HEK293 (cell line): ENCODE data around the gene PTPRR.
"Not testable (repeated sequence)": the region's sequence is repeated elsewhere in the genome, so short reads cannot be mapped to it uniquely, and the experiment has no call there.

Experiments
- CTCF ChIA-PET: fragments of 350-600 bp; formaldehyde crosslinking; extraction: SDS; loops from one replicate; lab custom pipeline; 2021; ENCODE audit warnings: antibody characterized with exemption; lab: Yijun Ruan, JAX
- POLR2A ChIA-PET: fragments of 300-600 bp; formaldehyde crosslinking; extraction: SDS; loops from one replicate; lab custom pipeline; 2020; ENCODE audit warnings: antibody characterized with exemption, inconsistent platforms; lab: Yijun Ruan, JAX
- H3K27ac ChIP-seq: fragments of 200-500 bp; sonication (Bioruptor generic); 2 replicates; pipeline ENCODE4 v1.5.1; 2014; ENCODE audit warnings: low read depth, low read length, control low read depth, inconsistent platforms; ENCODE audit errors: extremely low read depth
- H3K36me3 ChIP-seq, 2 experiments: fragments of 200-500 bp in 1 of 2; sonication (Bioruptor generic) in 1 of 2; 1 replicate in 1 of 2; 2 replicates in 1 of 2; pipeline ENCODE4 v1.5.1; 2014 to 2017; ENCODE audit warnings: inconsistent platforms in 2 of 2, low read length in 2 of 2; ENCODE audit not compliant: control insufficient read depth in 2 of 2, insufficient read depth in 1 of 2
- H3K4me1 ChIP-seq: fragments of 200-500 bp; sonication (Bioruptor generic); 2 replicates; pipeline ENCODE4 v1.5.1; 2014; ENCODE audit warnings: mild to moderate bottlenecking, low read length, inconsistent platforms; ENCODE audit not compliant: control insufficient read depth, insufficient read depth
- H3K4me3 ChIP-seq: 2 replicates; pipeline ENCODE4 v1.5.1; 2011; ENCODE audit warnings: low read depth, mild to moderate bottlenecking, control low read depth, low read length, moderate library complexity
- H3K9me3 ChIP-seq: fragments of 200-500 bp; sonication (Bioruptor generic); 2 replicates; pipeline ENCODE4 v1.5.1; 2014; ENCODE audit warnings: low read depth, low read length, inconsistent platforms; ENCODE audit not compliant: control insufficient read depth, insufficient read depth
- KLF8 ChIP-seq: fragments of 450-650 bp; formaldehyde crosslinking; IDR thresholded peaks from 2 replicates; pipeline ENCODE4 v1.5.1; 2016; ENCODE audit warnings: missing biosample characterization, missing genetic modification characterization
- PATZ1 ChIP-seq: fragments of 450-650 bp; formaldehyde crosslinking; IDR thresholded peaks from 2 replicates; pipeline ENCODE4 v1.5.1; 2016; ENCODE audit warnings: missing biosample characterization, missing genetic modification characterization
- SALL2 ChIP-seq: fragments of 450-650 bp; formaldehyde crosslinking; IDR thresholded peaks from 2 replicates; pipeline ENCODE4 v1.5.0; 2017; ENCODE audit warnings: missing biosample characterization, mild to moderate bottlenecking, missing genetic modification characterization, borderline replicate concordance
- SCRT2 ChIP-seq: fragments of 450-650 bp; formaldehyde crosslinking; IDR thresholded peaks from 2 replicates; pipeline ENCODE4 v1.5.1; 2016; ENCODE audit warnings: missing biosample characterization, missing genetic modification characterization
- SP3 ChIP-seq: fragments of 450-650 bp; formaldehyde crosslinking; IDR thresholded peaks from 2 replicates; pipeline ENCODE4 v1.5.1; 2016; ENCODE audit warnings: missing biosample characterization, missing genetic modification characterization
- ZBTB1 ChIP-seq: fragments of 450-650 bp; formaldehyde crosslinking; IDR thresholded peaks from 2 replicates; pipeline ENCODE4 v1.5.1; 2016; ENCODE audit warnings: missing biosample characterization, missing genetic modification characterization
- ZBTB21 ChIP-seq: fragments of 450-650 bp; formaldehyde crosslinking; IDR thresholded peaks from 2 replicates; pipeline ENCODE4 v1.5.1; 2017; ENCODE audit warnings: missing biosample characterization, missing genetic modification characterization
- ZIC2 ChIP-seq: fragments of 450-650 bp; formaldehyde crosslinking; IDR thresholded peaks from 2 replicates; pipeline ENCODE4 v1.5.1; 2016; ENCODE audit warnings: missing biosample characterization, missing genetic modification characterization
- ZNF148 ChIP-seq: fragments of 450-650 bp; formaldehyde crosslinking; IDR thresholded peaks from 2 replicates; pipeline ENCODE4 v1.5.0; 2017; ENCODE audit warnings: missing biosample characterization, missing genetic modification characterization, borderline replicate concordance
- ZNF184 ChIP-seq: fragments of 450-650 bp; IDR thresholded peaks from 2 replicates; pipeline ENCODE4 v1.5.1; 2018; ENCODE audit warnings: missing biosample characterization, mild to moderate bottlenecking, missing genetic modification characterization
- ZNF274 ChIP-seq, 2 experiments: fragments of 200-500 bp in 1 of 2; fragments of 450-650 bp in 1 of 2; sonication (Bioruptor generic) in 1 of 2; formaldehyde crosslinking in 1 of 2; IDR thresholded peaks; 2 replicates each; pipeline versions ENCODE4 v1.5.1 to v1.6.1; 2014 to 2016; ENCODE audit warnings: borderline replicate concordance in 1 of 2, inconsistent platforms in 1 of 2, low read length in 1 of 2, missing biosample characterization in 1 of 2, missing genetic modification characterization in 1 of 2
- ZNF280C ChIP-seq: fragments of 450-650 bp; formaldehyde crosslinking; IDR thresholded peaks from 2 replicates; pipeline ENCODE4 v1.5.1; 2016; ENCODE audit warnings: missing biosample characterization, missing genetic modification characterization
- ZNF280D ChIP-seq: fragments of 450-650 bp; formaldehyde crosslinking; IDR thresholded peaks from 2 replicates; pipeline ENCODE4 v1.5.1; 2016; ENCODE audit warnings: missing biosample characterization, missing genetic modification characterization
- ZNF311 ChIP-seq: fragments of 450-650 bp; formaldehyde crosslinking; IDR thresholded peaks from 2 replicates; pipeline ENCODE4 v1.5.1; 2017; ENCODE audit warnings: missing biosample characterization, missing genetic modification characterization, borderline replicate concordance
- ZNF561 ChIP-seq: fragments of 450-650 bp; IDR thresholded peaks from 2 replicates; pipeline ENCODE4 v1.5.1; 2018; ENCODE audit warnings: missing biosample characterization, missing genetic modification characterization, borderline replicate concordance
- ZNF639 ChIP-seq: fragments of 450-650 bp; formaldehyde crosslinking; IDR thresholded peaks from 2 replicates; pipeline ENCODE4 v1.5.1; 2016; ENCODE audit warnings: missing biosample characterization, missing genetic modification characterization
- ZSCAN16 ChIP-seq: fragments of 450-650 bp; formaldehyde crosslinking; IDR thresholded peaks from 2 replicates; pipeline ENCODE4 v1.5.1; 2016; ENCODE audit warnings: missing biosample characterization, missing genetic modification characterization
- ZXDB ChIP-seq: fragments of 450-650 bp; formaldehyde crosslinking; IDR thresholded peaks from 2 replicates; pipeline ENCODE4 v1.5.1; 2016; ENCODE audit warnings: missing biosample characterization, missing genetic modification characterization

Gene PTPRR

GRCh38 chr12:70739756-70740155 is 180.8 kb downstream of the PTPRR start (continued):
- TF ChIP-seq ZNF639 (tag by site-specific recombination) (no peak), PATZ1 (tag by site-specific recombination) (no peak)

GRCh38 chr12:70736351-70737133 is 184.0 kb downstream of the PTPRR start:
- Histone ChIP-seq H3K9me3 (no peaks in the 10 kb centered on the region), H3K4me3 (no peak overlapping the region), H3K36me3 (no peaks in the 10 kb centered on the region), H3K27ac (no peak overlapping the region), H3K4me1 (no peaks in the 10 kb centered on the region)
- TF ChIP-seq SP3 (no peak), KLF8 (no peak), ZIC2 (no peak), ZNF561 (no peak), ZNF311 (tag by site-specific recombination) (no peak), ZNF280D (tag by site-specific recombination) (no peak), ZSCAN16 (tag by site-specific recombination) (no peak), ZXDB (tag by site-specific recombination) (no peak), ZNF280C (tag by site-specific recombination) (no peak), ZNF148 (no peak), SCRT2 (tag by site-specific recombination) (no peak), ZBTB21 (tag by site-specific recombination) (no peak), ZBTB1 (tag by site-specific recombination) (no peak), ZNF184 (tag by site-specific recombination) (no peak), SALL2 (no peak), ZNF274 (IDR thresholded peaks at IDR 0.05; ENCODE audit: low read length) (no peak), ZNF274 (tag by site-specific recombination; IDR thresholded peaks at IDR 0.05; ENCODE audit: borderline replicate concordance) (no peak)
- ChIA-PET CTCF (interaction anchor here (1.0 kb wide), 1 partner anchor 114 kb away, joined by 3 read pairs; no protein-coding TSS in a partner anchor), POLR2A (no interaction called here)

GRCh38 chr12:70735197-70735596 is 185.3 kb downstream of the PTPRR start:
- H3K4me1 ChIP-seq, H3K27ac ChIP-seq, H3K4me3 ChIP-seq, POLR2A ChIA-PET, H3K36me3 ChIP-seq, H3K9me3 ChIP-seq: not testable (repeated sequence)
- CTCF ChIA-PET = interaction anchor here (0.7 kb wide), 1 partner anchor 109 kb away, joined by 3 read pairs; no protein-coding TSS in a partner anchor
